OCI-LY7 (cell line): ENCODE results near the gene CDX1.

Experiments used
- EZH2phosphoT487 ChIP-seq: fragments of 200-600 bp; sonication (generic); IDR thresholded peaks from 2 replicates; pipeline ENCODE4 v1.6.1; 2018; ENCODE audit warnings: low read depth, borderline replicate concordance, mild to moderate bottlenecking, mixed run types, antibody characterized with exemption, low read length, moderate library complexity, mixed read lengths
- TF ChIP-seq, protein P1 (sequence below): fragments of 200-600 bp; sonication (generic); conservative IDR thresholded peaks from 2 replicates; pipeline ENCODE4 v1.5.1; 2014; ENCODE audit warnings: mild to moderate bottlenecking, antibody characterized with exemption, low read length, moderate library complexity, mixed read lengths

DNA sequence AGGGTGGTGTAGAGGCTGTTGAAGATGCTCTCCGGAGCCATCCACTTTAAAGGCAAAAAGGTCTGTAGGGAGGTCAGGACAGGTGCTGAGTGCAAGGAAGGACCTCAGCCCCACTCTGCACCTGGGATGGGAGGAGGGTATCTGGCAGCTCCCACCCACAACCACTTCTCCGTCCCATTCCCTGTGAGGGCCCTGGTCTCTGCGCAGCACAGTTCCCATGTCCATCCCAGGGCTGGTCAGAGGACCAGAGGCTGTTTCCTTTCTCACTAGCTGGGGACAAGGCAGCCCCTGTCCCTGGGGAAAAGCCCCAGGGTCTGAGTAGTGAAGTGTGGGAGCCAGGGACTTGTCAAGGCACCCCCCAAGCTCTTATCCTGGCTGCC is 46.5 kb upstream of the CDX1 start:
- TF ChIP-seq, protein P1, sequence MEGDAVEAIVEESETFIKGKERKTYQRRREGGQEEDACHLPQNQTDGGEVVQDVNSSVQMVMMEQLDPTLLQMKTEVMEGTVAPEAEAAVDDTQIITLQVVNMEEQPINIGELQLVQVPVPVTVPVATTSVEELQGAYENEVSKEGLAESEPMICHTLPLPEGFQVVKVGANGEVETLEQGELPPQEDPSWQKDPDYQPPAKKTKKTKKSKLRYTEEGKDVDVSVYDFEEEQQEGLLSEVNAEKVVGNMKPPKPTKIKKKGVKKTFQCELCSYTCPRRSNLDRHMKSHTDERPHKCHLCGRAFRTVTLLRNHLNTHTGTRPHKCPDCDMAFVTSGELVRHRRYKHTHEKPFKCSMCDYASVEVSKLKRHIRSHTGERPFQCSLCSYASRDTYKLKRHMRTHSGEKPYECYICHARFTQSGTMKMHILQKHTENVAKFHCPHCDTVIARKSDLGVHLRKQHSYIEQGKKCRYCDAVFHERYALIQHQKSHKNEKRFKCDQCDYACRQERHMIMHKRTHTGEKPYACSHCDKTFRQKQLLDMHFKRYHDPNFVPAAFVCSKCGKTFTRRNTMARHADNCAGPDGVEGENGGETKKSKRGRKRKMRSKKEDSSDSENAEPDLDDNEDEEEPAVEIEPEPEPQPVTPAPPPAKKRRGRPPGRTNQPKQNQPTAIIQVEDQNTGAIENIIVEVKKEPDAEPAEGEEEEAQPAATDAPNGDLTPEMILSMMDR = no peak
- TF ChIP-seq EZH2phosphoT487 = no peak
